NCI-H146 (cell line): ENCODE results near the gene STXBP5.
"Not testable (repeated sequence)": the region's sequence is repeated elsewhere in the genome, so short reads cannot be mapped to it uniquely, and the experiment has no call there.

Source experiments
- DNase-seq: peaks from one replicate; lab custom pipeline; 2025; lab: John Stamatoyannopoulos, UW

Gene STXBP5

GRCh38 chr6:147297663-147298316 is 93.6 kb downstream of the STXBP5 start:
- DNase-seq = no peak

GRCh38 chr6:147298461-147298860 is 94.2 kb downstream of the STXBP5 start:
- no peak for DNase-seq

GRCh38 chr6:147299035-147299434 is 94.8 kb downstream of the STXBP5 start:
- no peak for DNase-seq

GRCh38 chr6:147301070-147301469 is 96.9 kb downstream of the STXBP5 start:
- DNase-seq = no peak

GRCh38 chr6:147304016-147304415 is 99.8 kb downstream of the STXBP5 start:
- DNase-seq = no peak

- no peak for DNase-seq
Observed at GRCh38 chr6:147310521-147310920, 106.3 kb downstream of the STXBP5 start.

- DNase-seq = no peak
Observed at GRCh38 chr6:147311218-147311617, 107.0 kb downstream of the STXBP5 start.

- no peak for DNase-seq
Observed at GRCh38 chr6:147321260-147321659, 117.0 kb downstream of the STXBP5 start.

GRCh38 chr6:147322299-147323162 is 118.3 kb downstream of the STXBP5 start:
- no peak for DNase-seq

GRCh38 chr6:147325557-147325956 is 121.3 kb downstream of the STXBP5 start:
- no peak for DNase-seq

- DNase-seq = no peak
Observed at GRCh38 chr6:147331401-147331800, 127.2 kb downstream of the STXBP5 start.

- no peak for DNase-seq
Observed at GRCh38 chr6:147337921-147338320, 133.7 kb downstream of the STXBP5 start.

- no peak for DNase-seq
Observed at GRCh38 chr6:147341486-147341885, 137.3 kb downstream of the STXBP5 start.

- no peak for DNase-seq
Observed at GRCh38 chr6:147345902-147346301, 141.7 kb downstream of the STXBP5 start.

- no peak for DNase-seq
Observed at GRCh38 chr6:147347179-147347881, 143.1 kb downstream of the STXBP5 start.

GRCh38 chr6:147347882-147348575 is 143.8 kb downstream of the STXBP5 start:
- no peak for DNase-seq

GRCh38 chr6:147361311-147361981 is 157.2 kb downstream of the STXBP5 start:
- no peak for DNase-seq

- no peak for DNase-seq
Observed at GRCh38 chr6:147366290-147366689, 162.1 kb downstream of the STXBP5 start.

- DNase-seq = no peak
Observed at GRCh38 chr6:147371325-147371724, 167.1 kb downstream of the STXBP5 start.

GRCh38 chr6:147372806-147373205 is 168.6 kb downstream of the STXBP5 start:
- no peak for DNase-seq

- no peak for DNase-seq
Observed at GRCh38 chr6:147378819-147379218, 174.6 kb downstream of the STXBP5 start.

GRCh38 chr6:147380841-147381240 is 176.6 kb downstream of the STXBP5 start:
- DNase-seq = not testable (repeated sequence)
